ENCODE results near the gene TBL1X. TPM values are rescaled to one million over a fixed set of nuclear protein-coding genes. Genes with fewer than 3 reads are reported as not detected.

The TBL1X gene
- total and polyA plus RNA-seq, 2 donors (not counting 3 experiments of a cell fraction or from before 2014, with no cell fraction given): 8.7 to 25.3 TPM

DNA sequence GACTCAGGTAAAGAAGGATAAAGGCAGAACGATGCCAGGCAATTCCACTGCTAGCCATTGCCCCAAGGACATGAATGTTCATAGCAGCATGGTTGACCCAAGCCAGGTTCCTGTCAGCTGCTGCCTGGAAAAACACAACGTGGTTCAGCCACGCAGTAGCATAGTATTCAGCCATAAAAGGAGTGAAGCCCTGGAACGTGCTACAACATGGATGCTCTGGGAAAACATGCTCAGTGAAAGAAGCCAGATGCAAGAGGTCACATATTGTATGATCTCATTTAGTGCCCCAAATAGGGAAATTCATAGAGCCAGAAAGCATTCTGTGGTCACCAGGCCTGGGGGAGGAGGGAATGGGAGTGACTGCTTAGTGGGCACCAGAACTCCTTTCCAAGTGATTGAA, 170.9 kb downstream of the TBL1X start:
- dilution Hi-C loops (cut with MboI; ENCODE audit: extremely low pct_ligation_motif_present, low sequenced_read_pairs): no loop called here
- FAIRE-seq: no peak
- H3K9ac ChIP-seq (replicated peaks; ENCODE audit: extremely low read depth, insufficient read depth, low read length): no peak overlapping the region
- no peak overlapping the region for H2AFZ ChIP-seq (ENCODE audit: low read depth, low read length)
- no peak overlapping the region for H3K4me2 ChIP-seq (ENCODE audit: insufficient read depth, low read length)
- ChIA-PET POLR2A (no interaction called here), CTCF (no interaction called here)
- intact Hi-C loops (cut with micrococcal nuclease): no loop called here
- DNase-seq (ENCODE audit: low read depth, low spot score): no peak
- no peaks in the 10 kb centered on the region for H3K36me3 ChIP-seq (ENCODE audit: control insufficient read depth in 2 of 2, extremely low read depth in 1 of 2, insufficient read depth in 2 of 2, low read length in 2 of 2)
- TF ChIP-seq POLR2A (IDR thresholded peaks at IDR 0.05; ENCODE audit: low read depth, low read length) (no peak), MYC (IDR thresholded peaks at IDR 0.05; ENCODE audit: low read depth, low read length) (no peak), GATA2 (IDR thresholded peaks at IDR 0.05; ENCODE audit: insufficient read depth, insufficient read length, low read depth, low read length) (no peak), EZH2 (IDR thresholded peaks at IDR 0.05; ENCODE audit: borderline replicate concordance, low read depth, low read length, severe bottlenecking) (no peak), FOS (IDR thresholded peaks at IDR 0.05; ENCODE audit: borderline replicate concordance, insufficient read depth, low read length) (no peak), JUN (IDR thresholded peaks at IDR 0.05; ENCODE audit: borderline replicate concordance, insufficient read depth, insufficient read length, low read depth) (no peak), POLR2AphosphoS5 (IDR thresholded peaks at IDR 0.05; ENCODE audit: insufficient read depth, low read depth, low read length) (no peak)
- TF ChIP-seq, protein P1, sequence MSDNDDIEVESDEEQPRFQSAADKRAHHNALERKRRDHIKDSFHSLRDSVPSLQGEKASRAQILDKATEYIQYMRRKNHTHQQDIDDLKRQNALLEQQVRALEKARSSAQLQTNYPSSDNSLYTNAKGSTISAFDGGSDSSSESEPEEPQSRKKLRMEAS (IDR thresholded peaks at IDR 0.05; ENCODE audit: insufficient read depth, insufficient read length): no peak
- TF ChIP-seq, protein P2, sequence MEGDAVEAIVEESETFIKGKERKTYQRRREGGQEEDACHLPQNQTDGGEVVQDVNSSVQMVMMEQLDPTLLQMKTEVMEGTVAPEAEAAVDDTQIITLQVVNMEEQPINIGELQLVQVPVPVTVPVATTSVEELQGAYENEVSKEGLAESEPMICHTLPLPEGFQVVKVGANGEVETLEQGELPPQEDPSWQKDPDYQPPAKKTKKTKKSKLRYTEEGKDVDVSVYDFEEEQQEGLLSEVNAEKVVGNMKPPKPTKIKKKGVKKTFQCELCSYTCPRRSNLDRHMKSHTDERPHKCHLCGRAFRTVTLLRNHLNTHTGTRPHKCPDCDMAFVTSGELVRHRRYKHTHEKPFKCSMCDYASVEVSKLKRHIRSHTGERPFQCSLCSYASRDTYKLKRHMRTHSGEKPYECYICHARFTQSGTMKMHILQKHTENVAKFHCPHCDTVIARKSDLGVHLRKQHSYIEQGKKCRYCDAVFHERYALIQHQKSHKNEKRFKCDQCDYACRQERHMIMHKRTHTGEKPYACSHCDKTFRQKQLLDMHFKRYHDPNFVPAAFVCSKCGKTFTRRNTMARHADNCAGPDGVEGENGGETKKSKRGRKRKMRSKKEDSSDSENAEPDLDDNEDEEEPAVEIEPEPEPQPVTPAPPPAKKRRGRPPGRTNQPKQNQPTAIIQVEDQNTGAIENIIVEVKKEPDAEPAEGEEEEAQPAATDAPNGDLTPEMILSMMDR (IDR thresholded peaks at IDR 0.05; ENCODE audit: extremely low read depth in 1 of 2, insufficient read depth in 1 of 2, low read depth in 1 of 2, low read length in 2 of 2): no peak
- H3K79me2 ChIP-seq (ENCODE audit: control insufficient read depth, insufficient read depth, low read length): no peaks in the 10 kb centered on the region
- H3K9me1 ChIP-seq (replicated peaks; ENCODE audit: control insufficient read depth, extremely low read depth, insufficient read depth, low read length): no peaks in the 10 kb centered on the region
- H3K4me3 ChIP-seq (replicated peaks in 1 of 3; ENCODE audit: insufficient read depth in 1 of 3, low read depth in 1 of 3, low read length in 3 of 3): no peak overlapping the region
- no peaks in the 10 kb centered on the region for H3K4me1 ChIP-seq (ENCODE audit: control insufficient read depth, extremely low read depth, insufficient read depth, low read length)
- H3K27ac ChIP-seq (ENCODE audit: insufficient read depth, low read depth, low read length): no peak overlapping the region
- no peaks in the 10 kb centered on the region for H3K27me3 ChIP-seq (ENCODE audit: control insufficient read depth in 2 of 2, insufficient read depth in 2 of 2, low read length in 2 of 2)
- H3K9me3 ChIP-seq (replicated peaks; ENCODE audit: control insufficient read depth, insufficient read depth, low read length): no peaks in the 10 kb centered on the region
- BruUV-seq (replicated peaks): no TSS peak
- no peaks in the 10 kb centered on the region for H4K20me1 ChIP-seq (replicated peaks; ENCODE audit: control insufficient read depth, extremely low read depth, insufficient read depth, low read length)

Measured in endothelial cell of umbilical vein (primary cell).